GM23248 (cell line): Measurements from ENCODE around the gene C7. TPM values are rescaled to one million over a fixed set of nuclear protein-coding genes. Genes with fewer than 3 reads are reported as not detected.

Experiments used
- DNase-seq: peaks from one replicate; pipeline ENCODE4 v3.0.0-alpha.2; 2015
- H2AFZ ChIP-seq: fragments of 200-600 bp; sonication (generic); 2 replicates; pipeline ENCODE4 v1.6.1; 2016; ENCODE audit warnings: antibody characterized with exemption
- H3F3A ChIP-seq: fragments of 200-600 bp; sonication (generic); 2 replicates; pipeline ENCODE4 v1.6.1; 2016; ENCODE audit warnings: mild to moderate bottlenecking, antibody characterized with exemption, mixed run types; ENCODE audit not compliant: insufficient read depth
- H3K27ac ChIP-seq: fragments of 200-600 bp; sonication (generic); 2 replicates; pipeline ENCODE4 v1.5.1; 2016; ENCODE audit warnings: mild to moderate bottlenecking
- H3K27me3 ChIP-seq: fragments of 200-600 bp; sonication (generic); replicated peaks from 2 replicates; pipeline ENCODE4 v1.6.1; 2016; ENCODE audit warnings: mild to moderate bottlenecking; ENCODE audit not compliant: insufficient read depth
- H3K36me3 ChIP-seq: fragments of 200-600 bp; sonication (generic); 2 replicates; pipeline ENCODE4 v1.6.1; 2016; ENCODE audit warnings: low read depth, mild to moderate bottlenecking
- H3K4me1 ChIP-seq: fragments of 200-600 bp; sonication (generic); 2 replicates; pipeline ENCODE4 v1.6.1; 2016; ENCODE audit warnings: mild to moderate bottlenecking; ENCODE audit not compliant: insufficient read depth
- H3K4me2 ChIP-seq: fragments of 200-600 bp; sonication (generic); one replicate; pipeline ENCODE4 v1.6.1; 2016; ENCODE audit warnings: mild to moderate bottlenecking; ENCODE audit not compliant: unreplicated experiment
- H3K4me3 ChIP-seq: fragments of 200-600 bp; sonication (generic); 2 replicates; pipeline ENCODE4 v1.5.1; 2016; ENCODE audit warnings: mild to moderate bottlenecking
- H3K79me2 ChIP-seq: fragments of 200-600 bp; sonication (generic); 2 replicates; pipeline ENCODE4 v1.6.1; 2016; ENCODE audit warnings: mild to moderate bottlenecking; ENCODE audit not compliant: insufficient read depth
- H3K9ac ChIP-seq: fragments of 200-600 bp; sonication (generic); 2 replicates; pipeline ENCODE4 v1.6.1; 2016; ENCODE audit warnings: mild to moderate bottlenecking
- H3K9me2 ChIP-seq: fragments of 200-600 bp; sonication (generic); 2 replicates; pipeline ENCODE4 v1.6.1; 2016; ENCODE audit warnings: mixed run types, mild to moderate bottlenecking, moderate library complexity; ENCODE audit not compliant: insufficient read depth
- H3K9me3 ChIP-seq: fragments of 200-600 bp; sonication (generic); one replicate; pipeline ENCODE4 v1.6.1; 2017; ENCODE audit warnings: low read depth
- H4K20me1 ChIP-seq: fragments of 200-600 bp; sonication (generic); 2 replicates; pipeline ENCODE4 v1.6.0; 2016; ENCODE audit not compliant: insufficient read depth
- EZH2 ChIP-seq: fragments of 200-600 bp; sonication (generic); IDR thresholded peaks from 2 replicates; pipeline ENCODE4 v1.6.1; 2018; ENCODE audit warnings: antibody characterized with exemption, mild to moderate bottlenecking; ENCODE audit not compliant: insufficient read depth, poor library complexity, severe bottlenecking
- EZH2phosphoT487 ChIP-seq: fragments of 200-600 bp; sonication (generic); IDR thresholded peaks from 2 replicates; pipeline ENCODE4 v1.6.1; 2018; ENCODE audit warnings: antibody characterized with exemption, moderate library complexity, mild to moderate bottlenecking, low read depth; ENCODE audit not compliant: insufficient read depth
- WGBS, 2 experiments: methylation state at CpG; one replicate each; pipeline ENCODE4 v1.1.6; 2015 to 2017; ENCODE audit warnings: low lambda C conversion rate in 2 of 2, low coverage in 1 of 2; ENCODE audit errors: missing lambda C conversion rate in 2 of 2; 5-methylcytosine and 5-hydroxymethylcytosine counted together
- in situ Hi-C: fragments of 300-500 bp; cut with MboI; formaldehyde crosslinking; loops from 2 replicates; pipeline ENCODE4 v1.15.0; 2020
- polyA plus RNA-seq: library from polyadenylated mRNA; unstranded; fragments of >200 nt; fragmentation: Nextera tagmentation; extraction: Ambion mirVana; gene quantifications from 2 replicates; pipeline ENCODE4 v1.2.1, GENCODE V29; 2016
- total RNA-seq: library from RNA; depleted of rRNA; stranded (reverse); fragments of >200 nt; shearing (Covaris generic); gene quantifications from 2 replicates; pipeline ENCODE4 v1.2.3, GENCODE V29; 2014

C7 gene
- total and polyA plus RNA-seq, 2 experiments from 2014 or later, result not detected

- no peak overlapping the region for H3K4me3 ChIP-seq
- no peak overlapping the region for H3K4me2 ChIP-seq
- in situ Hi-C loops, result no loop called here
- 41 to 49% methylated on average over 4 of the region's 4 CpGs for WGBS, 2 experiments
- no peak overlapping the region for H3K27ac ChIP-seq
- H3K4me1 ChIP-seq, result no peaks in the 10 kb centered on the region
- TF ChIP-seq EZH2phosphoT487 (no peak), EZH2 (no peak)
- no peaks in the 10 kb centered on the region for H3K79me2 ChIP-seq
- H4K20me1 ChIP-seq, result no peaks in the 10 kb centered on the region
- H3F3A ChIP-seq, result no peaks in the 10 kb centered on the region
- H3K9me2 ChIP-seq, result no peaks in the 10 kb centered on the region
- no peaks in the 10 kb centered on the region for H3K9me3 ChIP-seq
- no peaks in the 10 kb centered on the region for H3K36me3 ChIP-seq
- H2AFZ ChIP-seq, result no peak overlapping the region
- no peaks in the 10 kb centered on the region for H3K27me3 ChIP-seq
- no peak overlapping the region for H3K9ac ChIP-seq
- no peak for DNase-seq
These were observed 90.7 kb downstream of the C7 start for GRCh38 chr5:40999966-41000365.

- Histone ChIP-seq H3K9me3 (no peaks in the 10 kb centered on the region), H3K9me2 (no peaks in the 10 kb centered on the region), H3K27me3 (no peaks in the 10 kb centered on the region), H3K27ac (no peak overlapping the region), H3K4me1 (no peaks in the 10 kb centered on the region), H2AFZ (no peak overlapping the region), H3K9ac (no peak overlapping the region), H3F3A (no peaks in the 10 kb centered on the region), H3K36me3 (no peaks in the 10 kb centered on the region), H3K4me3 (no peak overlapping the region), H3K79me2 (no peaks in the 10 kb centered on the region), H4K20me1 (no peaks in the 10 kb centered on the region), H3K4me2 (no peak overlapping the region)
- no peak for DNase-seq
- TF ChIP-seq EZH2phosphoT487 (no peak), EZH2 (no peak)
- in situ Hi-C loops, result no loop called here
- WGBS, 2 experiments, result 26 to 31% methylated on average over 3 of the region's 3 CpGs
These were observed 94.5 kb downstream of the C7 start for GRCh38 chr5:41003670-41004376.

- H3K36me3 ChIP-seq, result no peaks in the 10 kb centered on the region
- no peak overlapping the region for H2AFZ ChIP-seq
- WGBS, 2 experiments, result 39% methylated on average over 7 of the region's 7 CpGs
- no peaks in the 10 kb centered on the region for H3K79me2 ChIP-seq
- no peaks in the 10 kb centered on the region for H3F3A ChIP-seq
- TF ChIP-seq EZH2, result no peak
- no peak overlapping the region for H3K4me3 ChIP-seq
- H3K27me3 ChIP-seq, result no peaks in the 10 kb centered on the region
- no peaks in the 10 kb centered on the region for H4K20me1 ChIP-seq
- DNase-seq, result no peak
- no peak overlapping the region for H3K9ac ChIP-seq
- in situ Hi-C loops, result no loop called here
- H3K27ac ChIP-seq, result no peak overlapping the region
- H3K9me2 ChIP-seq, result no peaks in the 10 kb centered on the region
- no peak overlapping the region for H3K4me2 ChIP-seq
- no peaks in the 10 kb centered on the region for H3K9me3 ChIP-seq
- no peaks in the 10 kb centered on the region for H3K4me1 ChIP-seq
These were observed 95.6 kb downstream of the C7 start for GRCh38 chr5:41004931-41005330.

GRCh38 chr5:41009232-41009631 lies 99.9 kb downstream of the C7 start:
- Histone ChIP-seq H3K9me3 (no peaks in the 10 kb centered on the region), H3K4me2 (no peak overlapping the region), H3K79me2 (no peaks in the 10 kb centered on the region), H3K36me3 (no peaks in the 10 kb centered on the region), H3K4me3 (no peak overlapping the region), H3F3A (no peaks in the 10 kb centered on the region), H3K9me2 (no peaks in the 10 kb centered on the region), H3K9ac (no peak overlapping the region), H2AFZ (no peak overlapping the region), H4K20me1 (no peaks in the 10 kb centered on the region), H3K27me3 (no peaks in the 10 kb centered on the region), H3K4me1 (no peaks in the 10 kb centered on the region), H3K27ac (no peak overlapping the region)
- TF ChIP-seq EZH2phosphoT487 (no peak), EZH2 (no peak)
- DNase-seq, result peak; percentile 16
- in situ Hi-C loops, result no loop called here
- 41 to 55% methylated on average over 4 of the region's 4 CpGs for WGBS, 2 experiments
